Stimulated activated CD4-positive, alpha-beta T cell treated with anti-CD3 and anti-CD28 coated beads, Interleukin-12 subunit alpha, Interleukin-12 subunit beta, amount 100 ng/mL, for 24 hours (primary cell): ENCODE measurements around the gene ARL2.

Source experiments
- DNase-seq, 2 experiments: peaks; one replicate each; pipeline ENCODE4 v3.0.0-alpha.2; 2020; ENCODE audit warnings: low read depth in 2 of 2

ARL2 gene

DNA sequence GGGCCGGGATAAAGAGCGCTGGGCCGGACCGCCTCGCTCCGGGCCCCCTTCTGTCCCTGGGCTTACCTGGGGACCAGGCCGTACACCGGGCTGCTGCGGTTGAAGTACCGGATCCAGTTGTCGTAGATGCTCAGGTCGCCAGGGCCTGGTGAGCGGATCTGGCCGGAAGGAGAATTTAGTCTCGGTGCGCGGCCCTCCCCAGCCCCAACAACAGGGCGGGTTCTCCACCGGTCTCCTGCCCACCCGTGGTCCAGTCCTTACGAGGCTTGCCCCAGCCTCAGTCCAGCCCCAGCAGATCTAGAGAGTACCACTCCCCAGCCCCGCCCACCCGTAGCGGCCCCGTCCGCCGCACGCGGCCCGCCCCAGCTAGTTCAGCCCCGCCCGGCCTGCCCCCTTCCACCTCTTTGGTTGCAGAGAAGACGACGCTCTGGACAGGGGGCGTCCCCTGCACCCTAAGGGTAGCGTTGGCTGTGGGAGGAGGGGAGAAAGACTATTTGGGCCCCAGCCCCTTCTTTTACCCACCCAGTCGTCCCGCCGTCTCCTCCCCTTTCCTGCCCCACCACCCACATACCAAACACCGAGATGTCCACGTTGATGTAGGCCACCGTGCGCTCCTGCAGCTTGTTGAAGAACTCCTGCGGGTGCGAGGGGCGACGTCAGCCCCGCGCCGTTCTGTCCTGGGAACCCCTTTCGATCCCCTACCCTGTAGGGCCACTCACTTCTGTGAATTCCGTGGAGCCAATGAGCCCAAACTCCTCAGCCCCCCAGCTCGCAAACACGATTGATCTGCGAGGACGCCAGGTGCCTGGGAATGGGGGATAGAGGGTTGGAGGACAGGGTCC, 33.8 kb downstream of the ARL2 start:
- no peak for DNase-seq

DNA sequence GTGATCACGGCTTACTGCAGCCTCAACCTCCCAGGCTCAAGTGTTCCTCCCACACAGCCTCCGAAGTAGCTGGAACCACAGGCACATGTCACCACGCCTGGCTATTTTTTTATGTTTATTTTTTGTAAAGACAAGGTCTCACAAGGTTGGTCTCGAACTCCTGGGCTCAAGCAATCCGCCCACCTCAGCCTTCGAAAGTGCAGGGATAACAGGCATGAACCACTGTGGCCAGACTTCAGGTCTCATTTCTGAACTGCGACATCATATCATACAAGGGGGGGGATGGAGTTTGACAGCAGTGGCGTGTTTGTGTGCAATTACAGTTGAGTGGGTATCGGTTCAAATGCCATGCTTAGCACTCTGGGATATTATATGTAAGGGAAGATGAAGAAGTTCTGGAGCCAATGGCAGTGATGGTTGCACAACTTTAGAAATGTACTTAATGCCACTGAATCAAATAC, 37.5 kb downstream of the ARL2 start:
- DNase-seq = no peak

GRCh38 chr11:65053827-65054508, 40.0 kb downstream of the ARL2 start:
- no peak for DNase-seq

GRCh38 chr11:65055538-65055937, 41.6 kb downstream of the ARL2 start:
- no peak for DNase-seq

- no peak for DNase-seq
Measured at GRCh38 chr11:65056999-65057398, 43.0 kb downstream of the ARL2 start.

DNA sequence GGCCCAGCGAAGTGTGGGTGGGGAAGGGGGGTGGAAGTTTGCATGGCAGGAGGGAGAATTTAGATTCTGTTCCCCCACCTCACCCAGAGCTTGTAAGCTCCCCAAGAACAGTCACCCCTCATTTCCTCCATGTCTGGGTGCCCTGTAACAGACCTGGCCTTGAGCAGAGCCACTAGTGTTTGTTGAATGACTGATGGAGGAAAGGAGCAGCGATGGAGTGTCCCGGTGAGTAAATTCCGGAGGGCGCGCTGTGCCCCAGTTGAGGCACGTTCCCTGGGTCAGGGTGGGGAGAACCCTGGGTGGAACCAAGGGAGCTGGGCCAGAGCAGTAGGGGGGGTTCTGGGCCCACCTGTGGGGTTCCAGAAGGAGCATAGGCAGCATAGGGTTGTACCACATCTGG, 43.6 kb downstream of the ARL2 start:
- DNase-seq = no peak

DNA sequence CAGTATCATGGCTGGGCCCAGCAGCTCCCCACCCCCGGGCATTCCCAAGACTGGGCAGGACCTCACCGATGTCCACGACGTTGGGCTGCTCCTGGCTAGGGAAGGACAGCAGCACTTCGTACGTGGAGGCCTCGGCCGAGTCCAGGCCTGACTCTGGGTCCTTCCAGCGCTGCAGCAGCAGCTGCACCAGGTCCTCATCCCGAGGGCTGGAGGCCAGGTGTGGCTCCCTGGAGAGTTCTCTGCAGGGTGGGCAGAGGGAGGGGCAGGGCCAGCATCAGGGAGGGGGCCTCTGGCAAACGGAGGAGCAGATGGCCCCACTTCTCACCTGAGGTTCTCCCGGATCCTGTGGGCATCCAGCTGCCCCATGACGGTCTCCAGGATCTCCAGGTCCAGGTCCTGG, 44.1 kb downstream of the ARL2 start:
- no peak for DNase-seq

DNA sequence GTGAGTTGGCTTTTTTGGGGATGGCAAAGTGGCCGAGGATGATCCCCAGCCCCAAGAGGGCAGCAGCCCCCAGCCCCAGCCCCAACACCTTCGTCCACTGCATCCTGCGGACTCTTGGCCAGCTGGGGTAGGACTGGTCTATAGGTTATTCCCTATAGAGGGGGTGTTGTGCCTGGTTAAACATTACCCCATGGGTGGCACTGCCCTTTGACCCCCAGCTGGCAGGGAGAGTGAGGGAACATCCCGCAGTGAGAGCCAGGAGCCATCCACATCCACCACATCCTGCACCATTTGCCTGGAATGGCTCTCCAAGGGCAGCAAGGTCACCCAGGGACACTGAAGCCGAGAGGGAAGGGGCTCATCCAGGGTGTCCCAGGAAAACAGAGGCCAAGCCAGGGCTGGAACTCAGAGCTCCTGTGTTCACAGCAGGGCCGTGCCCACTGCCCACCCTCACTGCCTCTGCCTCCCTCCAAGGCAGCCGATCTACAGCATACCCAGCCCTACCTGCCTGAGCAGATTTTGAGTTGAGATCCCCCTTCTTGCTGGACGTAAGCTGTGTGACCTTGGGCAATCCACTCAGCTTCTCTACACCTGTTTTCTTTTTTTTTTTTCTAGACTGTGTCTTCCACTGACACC, 44.6 kb downstream of the ARL2 start, which contains the start of gene NAALADL1:
NAALADL1 (minus strand) TSS at position 135 of the 636 bp plus-strand sequence; CDS start at position 103, 32 bp downstream.
- DNase-seq = no peak

DNA sequence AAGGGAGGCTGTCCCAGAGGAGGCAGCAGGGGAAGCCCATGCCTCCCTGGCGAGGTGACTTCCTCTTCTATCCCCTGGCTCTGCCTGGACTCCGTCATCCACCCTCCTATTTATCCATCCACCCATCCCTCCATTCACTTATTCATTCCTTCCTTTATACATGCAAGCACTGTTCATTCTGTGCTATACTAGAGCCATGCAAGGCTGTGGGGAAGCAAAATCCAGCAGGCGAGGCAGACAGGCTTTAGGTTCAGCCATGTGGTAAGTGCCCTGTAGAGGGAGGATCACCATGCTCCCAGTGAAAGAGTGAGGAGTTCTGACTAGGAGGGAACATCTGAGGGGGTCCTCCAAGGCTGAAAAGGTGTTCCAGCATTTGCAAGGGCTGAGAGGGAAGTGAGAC, 45.6 kb downstream of the ARL2 start:
- DNase-seq = no peak

GRCh38 chr11:65059959-65060824, 46.2 kb downstream of the ARL2 start:
- DNase-seq = no peak

GRCh38 chr11:65060913-65061408, 47.0 kb downstream of the ARL2 start:
- no peak for DNase-seq

- no peak for DNase-seq
Measured at GRCh38 chr11:65063532-65063931, 49.6 kb downstream of the ARL2 start.

- no peak for DNase-seq
Measured at GRCh38 chr11:65064847-65065240, 50.9 kb downstream of the ARL2 start.

DNA sequence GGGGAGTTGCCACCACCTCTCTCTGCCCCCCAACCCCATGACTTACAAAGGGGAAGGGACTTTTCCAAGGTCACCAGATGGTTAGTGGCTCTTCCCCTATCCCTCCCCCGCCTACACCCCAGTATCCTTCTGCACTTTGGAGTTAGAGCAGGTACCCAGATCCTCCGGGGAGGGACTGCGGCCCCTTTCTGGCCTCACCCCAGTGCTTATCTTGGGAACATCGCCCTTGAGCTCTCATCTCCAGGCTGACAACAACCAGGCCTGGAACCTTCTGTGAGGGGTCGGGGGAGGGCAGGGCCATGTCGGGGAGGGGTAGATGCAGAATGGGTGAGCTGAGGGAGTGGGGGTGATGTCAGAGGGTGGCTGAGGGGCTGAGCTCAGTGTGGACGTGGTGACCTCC, 51.9 kb downstream of the ARL2 start:
- no peak for DNase-seq

DNA sequence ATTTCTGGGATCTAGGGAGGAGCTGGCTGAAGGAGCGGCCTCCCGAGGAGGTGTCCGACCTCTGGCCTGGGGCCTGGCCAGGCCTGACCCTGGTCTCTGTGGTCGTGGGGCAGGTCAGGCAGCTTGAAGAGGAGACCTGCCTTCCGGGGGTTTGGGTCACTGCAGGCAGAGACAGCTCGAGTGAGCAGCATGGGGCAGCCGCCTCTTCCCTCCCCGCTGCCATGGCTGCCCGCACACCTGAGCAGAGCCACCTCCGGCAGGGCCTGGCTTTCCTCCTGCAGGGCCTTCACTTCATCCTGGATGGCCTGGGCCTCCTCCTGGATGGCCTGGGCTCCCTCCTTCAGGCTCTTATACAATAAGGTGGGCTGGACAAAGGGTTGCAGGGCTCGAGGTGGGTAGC, 52.4 kb downstream of the ARL2 start:
- no peak for DNase-seq

- DNase-seq = no peak
Measured at GRCh38 chr11:65066805-65067291, 52.9 kb downstream of the ARL2 start.

DNA sequence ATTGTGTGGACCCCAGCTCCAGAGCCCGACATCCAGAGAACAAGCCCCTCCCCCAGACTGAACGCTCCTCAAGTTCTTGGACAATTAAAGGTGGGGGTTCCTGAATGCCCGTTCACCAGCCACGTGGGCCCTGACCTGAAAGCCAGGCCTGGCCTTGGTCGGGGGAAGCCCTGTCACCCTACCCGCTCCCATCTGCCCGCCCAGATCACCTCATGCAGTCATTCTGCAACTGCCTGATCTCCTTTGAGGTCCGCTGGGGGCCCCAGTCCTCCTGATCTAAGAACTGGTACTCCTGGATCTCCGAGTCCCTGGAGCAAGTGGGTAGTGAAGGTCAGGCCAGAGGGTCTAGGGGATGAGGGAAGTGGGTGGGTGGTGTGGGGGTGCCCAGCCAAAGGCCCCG, 53.5 kb downstream of the ARL2 start:
- DNase-seq = no peak

- DNase-seq = no peak
Measured at GRCh38 chr11:65069217-65069616, 55.3 kb downstream of the ARL2 start.
